Measurements from ENCODE around the gene P4HTM.
A peak's percentile ranks its signal among the peaks of the same experiment; 100 is the strongest.

The P4HTM gene

DNA sequence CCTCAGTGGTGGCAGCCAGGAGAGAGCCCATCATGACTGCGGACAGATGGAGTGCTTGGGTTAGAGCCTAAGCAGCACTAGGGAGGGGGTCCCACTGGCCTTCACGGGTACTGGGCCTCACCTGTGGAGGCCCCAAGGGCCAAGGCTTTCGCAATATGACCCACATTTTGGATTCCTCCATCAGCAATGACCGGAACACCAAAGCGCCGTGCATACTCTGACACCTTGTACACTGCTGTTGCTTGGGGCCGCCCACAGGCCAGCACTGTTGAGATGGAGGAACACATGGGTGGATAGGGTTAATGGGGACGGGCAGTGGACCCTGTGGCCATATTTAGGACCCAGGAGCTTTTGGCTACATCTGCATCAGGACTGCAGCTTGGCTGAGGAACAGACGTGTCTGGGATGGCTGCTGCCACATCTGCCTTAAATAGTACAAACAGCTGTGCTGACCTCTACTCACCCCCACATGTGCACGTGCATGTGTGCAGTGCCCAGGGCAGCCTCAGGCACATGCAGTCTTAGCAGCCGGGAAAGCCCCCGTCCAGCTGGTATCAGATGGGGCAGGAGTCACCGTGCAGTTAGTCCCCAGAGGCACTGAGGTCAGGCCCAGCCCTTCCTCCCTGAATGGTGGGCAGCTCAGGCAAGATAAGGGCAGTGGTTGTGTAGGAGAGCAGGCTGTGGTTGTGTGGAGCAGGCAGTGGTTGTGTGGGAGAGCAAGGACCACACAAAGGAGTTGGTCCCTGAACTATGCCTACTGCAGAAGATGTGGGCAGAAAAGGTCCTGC is 35.2 kb downstream of the P4HTM start:
- no peak overlapping the region for H3K4me3 ChIP-seq (ENCODE audit: low read depth, low read length)
- no peak for TF ChIP-seq CTCF (IDR thresholded peaks at IDR 0.05; ENCODE audit: insufficient read depth, low read depth, low read length, missing control alignments)
- peak; percentile 75 for DNase-seq (ENCODE audit: low read depth)

DNA sequence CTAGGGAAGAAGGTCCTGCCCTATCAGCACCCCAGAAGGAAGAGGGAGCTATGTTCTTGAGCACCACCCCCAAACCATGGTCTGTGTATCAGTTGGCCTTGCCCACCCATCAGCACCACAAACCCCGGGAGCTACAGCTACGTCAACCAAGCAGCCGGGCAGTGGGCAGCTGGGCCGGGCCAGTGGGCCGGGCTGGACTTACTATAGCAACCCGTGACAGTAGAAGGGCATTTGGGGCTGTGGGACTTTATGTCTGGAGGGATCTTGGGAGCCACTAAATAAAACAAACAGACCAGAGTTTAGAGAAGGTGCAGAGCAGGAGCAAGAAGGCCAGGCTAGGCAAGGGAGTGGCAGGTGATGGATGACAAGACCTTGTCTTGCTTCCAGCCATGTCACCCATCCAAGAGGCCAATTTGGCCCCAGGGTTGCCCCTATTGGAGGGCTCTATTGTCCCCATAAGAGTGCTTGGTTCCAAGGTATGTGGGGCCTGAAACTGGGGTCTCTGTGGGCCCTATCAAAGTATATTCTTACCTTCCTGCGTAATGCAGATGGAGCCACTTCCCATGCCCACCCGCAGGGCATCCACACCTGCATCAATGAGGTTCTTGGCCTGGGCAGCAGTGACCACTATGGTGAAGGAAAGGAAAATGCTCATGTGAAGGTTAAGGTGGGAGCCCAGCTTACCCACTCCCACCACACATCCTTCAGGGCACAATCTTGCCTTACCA is 35.9 kb downstream of the P4HTM start:
- DNase-seq (ENCODE audit: low read depth): no peak
- no peak overlapping the region for H3K4me3 ChIP-seq (ENCODE audit: low read depth, low read length)
- no peak for TF ChIP-seq CTCF (IDR thresholded peaks at IDR 0.05; ENCODE audit: insufficient read depth, low read depth, low read length, missing control alignments)

DNA sequence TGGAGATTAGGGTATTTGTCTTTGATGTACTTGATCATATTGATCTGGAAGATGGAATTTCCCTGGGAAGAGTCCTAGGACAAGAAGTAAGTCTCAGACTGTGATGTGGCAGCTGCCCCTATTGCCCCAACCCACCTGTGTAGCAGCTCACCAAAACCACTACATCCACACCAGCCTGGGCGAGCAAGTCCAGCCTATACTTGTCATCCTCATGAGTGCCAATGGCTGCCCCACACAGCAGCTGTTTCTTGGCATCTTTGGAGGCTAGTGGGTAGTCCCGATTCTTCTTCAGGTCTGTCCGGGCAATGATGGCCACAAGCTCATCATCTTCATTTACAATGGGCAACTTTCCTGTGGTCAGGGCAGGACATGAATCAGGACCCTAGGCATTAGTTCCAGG is 36.5 kb downstream of the P4HTM start:
- no peak overlapping the region for H3K4me3 ChIP-seq (ENCODE audit: low read depth, low read length)
- no peak for TF ChIP-seq CTCF (IDR thresholded peaks at IDR 0.05; ENCODE audit: insufficient read depth, low read depth, low read length, missing control alignments)
- DNase-seq (ENCODE audit: low read depth): no peak

GRCh38 chr3:49027634-49028033 is 37.6 kb downstream of the P4HTM start:
- no peak for DNase-seq (ENCODE audit: low read depth)
- TF ChIP-seq CTCF (IDR thresholded peaks at IDR 0.05; ENCODE audit: insufficient read depth, low read depth, low read length, missing control alignments): no peak
- H3K4me3 ChIP-seq (ENCODE audit: low read depth, low read length): peak overlapping the region; percentile 89

- no peak for TF ChIP-seq CTCF (IDR thresholded peaks at IDR 0.05; ENCODE audit: insufficient read depth, low read depth, low read length, missing control alignments)
These were observed 38.2 kb downstream of the P4HTM start for GRCh38 chr3:49028298-49028672.

DNA sequence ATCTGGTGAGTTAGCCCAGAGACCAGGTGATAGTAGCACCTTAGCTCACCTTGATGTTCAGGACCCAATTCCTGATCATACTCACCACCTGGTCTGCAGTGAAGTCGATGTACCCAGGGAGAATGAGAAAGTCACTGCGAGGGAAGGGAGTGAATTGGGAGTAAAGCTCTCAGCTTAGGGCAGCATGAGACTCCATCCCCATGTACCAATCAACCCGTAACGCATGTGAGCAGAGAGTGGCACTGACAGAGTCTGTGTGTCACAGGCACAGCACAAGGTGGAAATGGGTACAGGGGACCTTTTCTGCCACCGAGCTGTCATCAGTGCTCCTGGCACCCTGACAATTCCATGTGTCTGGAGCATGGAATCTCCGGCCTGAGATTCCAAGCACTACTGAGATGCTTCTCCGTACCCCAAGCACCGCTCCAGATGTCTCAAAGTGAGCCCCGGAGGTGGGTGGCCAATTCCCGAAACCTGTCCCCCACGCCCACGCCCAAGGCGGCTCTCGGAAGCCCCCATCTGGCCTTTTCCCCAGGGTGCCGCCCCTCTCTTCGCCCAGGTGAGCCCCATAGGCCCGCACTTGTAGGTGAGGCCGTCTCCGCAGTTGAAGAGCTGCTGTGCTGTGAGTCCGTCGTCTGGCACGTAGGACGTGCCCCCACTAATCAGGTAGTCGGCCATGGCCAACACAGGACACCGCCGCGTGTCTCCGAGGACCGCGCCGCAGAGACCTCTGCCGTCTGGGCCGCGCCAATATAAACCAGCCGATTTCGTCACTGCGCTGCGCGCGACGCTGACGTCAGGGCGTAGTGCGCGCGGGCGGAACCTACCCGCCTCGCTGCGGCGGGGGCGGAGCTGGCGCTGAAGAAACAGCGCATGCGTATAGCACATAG is 38.9 kb downstream of the P4HTM start, which contains the start of gene IMPDH2:
IMPDH2 (minus strand) TSS at position 726 of the 890 bp plus-strand sequence; CDS start at position 678, 48 bp downstream.
- H3K4me3 ChIP-seq (ENCODE audit: low read depth, low read length): peak within 1 kb of the TSS; percentile 89
- peak; percentile 97 for DNase-seq (ENCODE audit: low read depth)
- no peak for TF ChIP-seq CTCF (IDR thresholded peaks at IDR 0.05; ENCODE audit: insufficient read depth, low read depth, low read length, missing control alignments)

More at GRCh38 chr3:49028298-49028672, 38.2 kb downstream of the P4HTM start:
- peak overlapping the region; percentile 89 for H3K4me3 ChIP-seq (ENCODE audit: low read depth, low read length)
- DNase-seq (ENCODE audit: low read depth): no peak

Data from GM12865 (cell line).